AG09309 (cell line): ENCODE results near the gene WNT11.

Source experiments
- DNase-seq: peaks from one replicate; pipeline ENCODE4 v3.0.0-alpha.2; 2010; ENCODE audit warnings: low read depth
- H3K4me3 ChIP-seq: 2 replicates; pipeline ENCODE4 v1.5.1; 2011; ENCODE audit warnings: mild to moderate bottlenecking, low read depth, low read length, moderate library complexity; ENCODE audit not compliant: control insufficient read depth
- TF ChIP-seq, protein P1 (sequence below): IDR thresholded peaks from 2 replicates; pipeline ENCODE4 v1.5.1; 2011; ENCODE audit warnings: mild to moderate bottlenecking, low read depth, low read length, inconsistent platforms; ENCODE audit not compliant: insufficient read depth, control insufficient read depth; ENCODE audit errors: missing control alignments

The WNT11 gene

DNA sequence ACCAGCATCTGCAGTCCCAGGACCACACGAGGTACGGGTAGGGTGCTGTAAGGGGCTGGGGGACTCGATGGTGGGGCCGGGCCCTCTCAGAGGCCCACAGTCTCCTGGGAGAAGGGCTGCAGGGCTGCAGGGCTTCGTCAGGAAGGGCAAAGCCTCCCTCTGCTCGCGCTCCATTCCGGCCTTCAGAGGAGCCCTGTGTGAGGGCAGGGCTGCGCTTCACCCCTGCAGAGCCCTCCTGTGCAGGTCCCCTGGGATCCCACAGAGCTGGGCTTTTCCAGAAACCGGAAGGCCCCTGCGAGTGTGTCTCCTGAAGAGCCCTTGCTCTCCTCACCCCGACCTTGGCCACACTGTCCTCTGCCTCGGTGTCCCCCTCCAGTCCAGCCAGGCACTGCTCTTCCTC is 27.2 kb downstream of the WNT11 start:
- DNase-seq, result no peak
- no peak overlapping the region for H3K4me3 ChIP-seq
- TF ChIP-seq, protein P1, sequence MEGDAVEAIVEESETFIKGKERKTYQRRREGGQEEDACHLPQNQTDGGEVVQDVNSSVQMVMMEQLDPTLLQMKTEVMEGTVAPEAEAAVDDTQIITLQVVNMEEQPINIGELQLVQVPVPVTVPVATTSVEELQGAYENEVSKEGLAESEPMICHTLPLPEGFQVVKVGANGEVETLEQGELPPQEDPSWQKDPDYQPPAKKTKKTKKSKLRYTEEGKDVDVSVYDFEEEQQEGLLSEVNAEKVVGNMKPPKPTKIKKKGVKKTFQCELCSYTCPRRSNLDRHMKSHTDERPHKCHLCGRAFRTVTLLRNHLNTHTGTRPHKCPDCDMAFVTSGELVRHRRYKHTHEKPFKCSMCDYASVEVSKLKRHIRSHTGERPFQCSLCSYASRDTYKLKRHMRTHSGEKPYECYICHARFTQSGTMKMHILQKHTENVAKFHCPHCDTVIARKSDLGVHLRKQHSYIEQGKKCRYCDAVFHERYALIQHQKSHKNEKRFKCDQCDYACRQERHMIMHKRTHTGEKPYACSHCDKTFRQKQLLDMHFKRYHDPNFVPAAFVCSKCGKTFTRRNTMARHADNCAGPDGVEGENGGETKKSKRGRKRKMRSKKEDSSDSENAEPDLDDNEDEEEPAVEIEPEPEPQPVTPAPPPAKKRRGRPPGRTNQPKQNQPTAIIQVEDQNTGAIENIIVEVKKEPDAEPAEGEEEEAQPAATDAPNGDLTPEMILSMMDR, result no peak

DNA sequence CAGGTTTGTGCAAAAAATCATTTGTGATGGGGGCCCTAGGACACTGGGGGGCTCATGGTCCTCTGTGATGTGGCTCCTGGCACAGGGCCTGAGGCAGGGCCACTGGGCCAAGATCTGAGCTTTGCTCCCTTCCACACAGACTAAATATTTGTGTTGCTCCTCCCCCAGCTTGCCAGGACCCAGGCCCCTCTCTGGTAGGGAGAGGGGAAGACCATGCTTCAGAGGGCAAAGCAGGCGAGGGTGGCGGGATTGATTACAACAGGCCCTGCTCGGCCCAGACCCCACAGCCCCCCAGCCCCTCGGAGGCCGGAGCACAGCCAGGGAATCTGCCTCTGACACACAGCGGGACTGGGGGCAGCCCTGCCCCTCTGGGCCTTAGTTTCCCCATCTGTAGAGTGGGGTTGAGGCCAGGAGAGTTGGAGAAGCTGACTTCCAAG is 29.0 kb downstream of the WNT11 start:
- no peak overlapping the region for H3K4me3 ChIP-seq
- no peak for DNase-seq
- TF ChIP-seq, protein P1, result no peak

DNA sequence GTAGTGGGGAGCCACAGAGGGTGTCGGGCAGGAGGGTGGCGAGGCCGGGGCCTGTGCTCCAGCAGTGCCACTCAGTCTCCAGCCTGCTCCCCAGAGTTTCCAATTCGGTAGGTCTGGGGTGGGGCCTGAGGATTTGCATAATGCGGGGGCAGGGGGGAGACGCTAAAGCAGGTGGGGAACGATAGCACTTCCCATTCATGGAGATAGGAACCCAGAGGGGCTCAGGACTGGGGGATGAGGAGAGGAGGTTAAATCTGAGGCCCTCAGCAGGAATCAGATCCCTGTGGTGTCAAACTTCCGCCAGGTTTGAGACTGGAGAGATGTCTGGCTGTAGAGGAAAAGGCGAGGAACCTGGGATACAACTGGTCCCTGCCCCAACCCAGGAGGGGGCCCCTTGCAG is 29.8 kb downstream of the WNT11 start:
- TF ChIP-seq, protein P1, result no peak
- no peak for DNase-seq
- no peak overlapping the region for H3K4me3 ChIP-seq

DNA sequence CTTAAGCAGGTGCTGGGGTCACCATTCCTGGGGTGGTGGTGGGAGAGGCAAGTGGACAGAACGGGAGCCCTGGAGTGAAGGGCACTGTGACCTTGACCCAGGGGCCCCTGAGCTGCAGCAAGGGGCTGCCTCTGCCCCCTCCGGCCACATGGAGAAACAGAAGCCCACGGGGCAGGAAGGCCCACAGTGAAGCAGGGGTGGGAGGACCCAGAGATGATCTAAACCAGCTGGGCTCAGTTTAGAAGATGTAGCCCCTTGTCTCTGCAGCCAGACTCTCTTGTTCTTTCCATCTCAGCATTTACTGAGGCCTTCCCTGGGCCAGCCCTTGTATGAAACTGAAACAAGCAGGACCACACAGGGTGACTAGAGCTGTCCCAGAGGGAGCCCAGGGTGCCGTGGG is 30.5 kb downstream of the WNT11 start:
- no peak overlapping the region for H3K4me3 ChIP-seq
- TF ChIP-seq, protein P1, result no peak
- no peak for DNase-seq

DNA sequence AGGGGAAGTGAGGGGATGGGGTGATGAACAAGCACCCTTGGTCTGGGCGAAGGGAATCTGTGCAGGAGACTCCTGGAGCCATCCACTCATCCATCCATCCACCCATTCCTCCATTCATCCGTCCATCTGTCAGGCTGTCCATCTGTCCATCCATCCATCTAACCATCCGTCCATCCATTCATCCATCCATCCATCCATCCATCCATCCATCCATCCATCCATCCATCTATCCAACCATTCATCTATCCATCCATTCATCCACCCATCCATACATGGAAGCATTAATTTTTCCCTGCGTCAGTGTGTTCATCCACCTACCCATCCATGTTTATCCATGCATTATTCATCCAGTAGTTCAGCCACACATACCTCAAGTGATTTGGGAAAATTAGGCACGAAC is 32.0 kb downstream of the WNT11 start:
- TF ChIP-seq, protein P1, result no peak
- no peak overlapping the region for H3K4me3 ChIP-seq
- DNase-seq, result no peak

DNA sequence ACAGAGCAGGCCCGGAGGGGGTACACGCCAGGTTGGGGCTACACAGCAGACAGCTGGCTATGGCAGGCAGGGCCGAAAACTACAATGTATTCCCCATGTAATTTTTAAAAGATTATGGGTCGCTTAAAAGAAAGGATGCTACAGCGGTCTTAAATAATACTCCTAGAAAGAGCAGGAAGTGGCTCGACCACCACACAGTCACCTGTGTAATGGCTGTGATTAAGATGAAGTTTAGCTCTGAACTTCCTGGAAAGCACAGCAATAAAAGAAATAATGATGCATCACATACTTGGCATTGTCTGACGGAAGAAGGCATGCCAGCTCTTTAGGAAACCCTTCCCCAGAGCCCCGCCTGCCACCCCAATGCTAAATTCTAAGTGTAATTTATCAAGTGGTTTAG is 32.6 kb downstream of the WNT11 start:
- TF ChIP-seq, protein P1, result no peak
- H3K4me3 ChIP-seq, result no peak overlapping the region
- no peak for DNase-seq

DNA sequence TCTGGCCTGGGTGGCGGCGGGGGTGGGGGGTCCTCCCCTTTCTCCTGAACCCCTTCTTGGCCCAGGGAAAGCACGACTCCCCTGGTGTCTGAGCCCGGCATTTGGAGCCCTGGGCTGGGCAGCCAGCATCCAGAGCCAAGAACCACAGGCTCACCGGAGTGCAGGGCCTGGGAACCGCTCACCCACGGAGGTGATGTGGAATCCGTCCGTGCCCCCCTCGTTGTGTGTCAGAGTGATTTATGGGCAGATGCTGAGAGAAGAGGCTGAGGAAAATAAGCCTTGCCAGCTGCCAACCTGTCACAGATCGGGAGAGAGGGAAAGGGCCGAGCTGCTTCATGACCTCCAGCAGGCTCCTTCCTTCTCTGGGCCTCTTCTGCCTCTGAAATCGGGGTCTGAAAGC is 33.7 kb downstream of the WNT11 start:
- TF ChIP-seq, protein P1, result no peak
- DNase-seq, result no peak
- no peak overlapping the region for H3K4me3 ChIP-seq
